GM08714 (cell line): ENCODE results near the gene ZCCHC7.

ENCODE experiments used
- H3K4me3 ChIP-seq: fragments of 200-500 bp; sonication (Bioruptor generic); 2 replicates; pipeline ENCODE4 v1.5.1; 2014; ENCODE audit warnings: mild to moderate bottlenecking, low read length, inconsistent platforms
- ZNF274 ChIP-seq: IDR thresholded peaks from 2 replicates; pipeline ENCODE4 v1.6.1; 2012; ENCODE audit warnings: mild to moderate bottlenecking, low read depth, low read length

Gene ZCCHC7

DNA sequence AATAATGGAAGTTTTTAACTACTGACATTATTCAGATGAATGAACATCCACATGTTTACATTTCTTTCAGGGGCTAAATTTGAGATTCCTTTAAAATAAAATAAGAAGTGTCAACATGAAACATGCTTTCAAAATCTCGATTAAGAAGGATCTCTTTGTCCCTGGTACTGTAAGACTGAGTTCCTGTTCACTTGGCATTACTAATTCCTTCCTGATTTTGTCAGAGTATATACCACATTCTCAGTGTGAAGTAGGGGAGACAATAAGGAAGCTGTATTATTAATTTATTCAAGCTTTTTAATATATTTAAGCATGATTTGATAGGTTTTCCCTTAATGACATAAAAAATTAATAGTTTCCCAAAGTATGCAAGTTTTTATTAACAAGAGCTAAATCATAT, 220.6 kb downstream of the ZCCHC7 start:
- no peak for TF ChIP-seq ZNF274

DNA sequence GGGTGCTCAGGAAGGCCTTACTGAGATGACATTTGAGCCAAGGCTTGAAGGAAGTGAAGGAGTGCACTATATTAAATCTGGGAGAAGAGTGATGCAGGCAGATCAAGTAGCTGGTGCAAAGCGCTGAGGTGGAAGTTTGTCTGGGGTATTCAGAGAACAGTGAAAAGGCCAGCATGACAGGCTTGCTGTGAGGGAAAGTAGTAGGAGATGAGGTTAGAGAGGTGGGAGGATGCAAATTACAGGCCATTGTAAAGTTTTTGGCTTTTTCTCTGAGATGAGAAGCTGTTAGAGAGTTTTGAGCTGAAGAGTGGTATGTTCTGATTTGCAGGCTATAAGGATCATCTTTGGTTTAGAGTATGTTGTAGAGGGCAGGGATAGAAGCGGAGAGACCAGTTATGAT, 221.3 kb downstream of the ZCCHC7 start:
- no peak overlapping the region for H3K4me3 ChIP-seq
- TF ChIP-seq ZNF274, result no peak

More for the DNA sequence above, 220.6 kb downstream of the ZCCHC7 start:
- no peak overlapping the region for H3K4me3 ChIP-seq

DNA sequence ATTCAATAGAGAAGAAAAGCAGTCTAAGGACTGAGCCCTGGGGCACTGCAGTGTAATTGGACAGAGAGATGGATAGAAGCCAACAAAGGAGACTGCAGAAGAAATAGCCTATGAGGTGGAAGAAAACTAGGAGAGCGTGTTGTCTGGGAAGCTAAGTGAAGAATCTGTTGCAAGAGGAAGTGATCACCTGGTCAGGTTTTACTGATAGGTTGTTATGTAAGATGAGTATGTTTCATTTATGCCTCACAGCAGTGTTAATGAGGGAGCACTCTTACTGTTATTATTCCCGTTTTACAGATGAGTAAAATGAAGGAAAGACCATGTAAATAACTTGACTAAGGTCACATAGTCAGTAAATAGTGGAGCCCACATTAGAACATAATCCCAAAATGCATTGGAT, 222.1 kb downstream of the ZCCHC7 start:
- TF ChIP-seq ZNF274, result no peak
- H3K4me3 ChIP-seq, result no peak overlapping the region

DNA sequence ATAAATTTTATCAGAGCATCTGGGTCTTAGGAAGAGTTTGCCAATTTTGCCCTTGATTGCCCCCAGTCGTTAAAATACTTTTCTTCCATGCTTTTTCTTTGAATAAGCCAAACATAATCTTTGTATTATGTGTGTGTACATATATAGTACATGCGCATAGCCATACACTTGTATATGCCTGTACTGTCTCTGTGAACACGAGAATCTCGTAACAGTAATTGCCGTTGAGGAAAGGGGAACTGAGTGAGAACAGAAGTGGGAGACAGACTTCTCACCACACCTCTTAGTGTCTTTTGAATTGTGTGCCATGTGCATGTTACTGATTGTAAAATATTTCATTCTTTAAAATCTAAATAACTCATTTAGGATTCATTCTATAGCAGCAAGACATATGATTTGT, 222.5 kb downstream of the ZCCHC7 start:
- no peak for TF ChIP-seq ZNF274
- no peak overlapping the region for H3K4me3 ChIP-seq

DNA sequence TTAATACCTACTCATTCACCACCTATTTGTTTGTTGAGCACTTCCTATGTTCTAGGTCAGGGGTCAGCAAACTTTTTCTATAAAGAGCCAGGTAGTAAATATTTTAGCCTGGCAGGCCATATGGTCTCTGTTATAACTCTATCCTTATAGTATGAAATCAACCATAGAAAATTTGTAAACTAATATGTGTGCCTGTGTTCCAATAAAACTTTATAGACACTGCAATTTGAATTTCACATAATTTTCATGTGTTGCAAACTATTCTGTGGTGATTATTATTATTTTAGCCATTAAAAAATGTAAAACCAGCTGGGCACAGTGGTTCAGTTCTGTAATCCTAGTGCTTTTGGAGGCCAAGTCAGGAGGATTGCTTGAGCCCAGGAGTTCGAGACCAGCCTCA, 223.3 kb downstream of the ZCCHC7 start:
- TF ChIP-seq ZNF274, result no peak

DNA sequence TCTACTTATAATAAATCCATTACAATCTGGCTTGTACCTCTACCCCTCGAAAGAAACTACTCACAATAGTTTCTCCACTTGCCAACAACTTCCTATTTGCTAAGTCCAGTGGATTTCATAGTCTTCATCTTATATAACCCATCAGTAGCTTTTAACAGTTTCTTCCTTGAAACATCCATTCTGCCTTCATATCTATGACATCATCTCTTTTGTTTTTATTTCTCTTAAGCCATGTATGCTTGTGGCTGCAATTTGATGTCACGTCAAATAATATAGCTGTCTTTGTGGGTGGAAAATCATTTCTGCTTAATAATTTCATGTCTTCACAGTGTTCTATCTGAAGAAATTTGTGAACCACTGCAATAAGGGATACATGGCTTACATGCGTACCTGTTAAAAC, 224.7 kb downstream of the ZCCHC7 start:
- TF ChIP-seq ZNF274, result no peak
- no peak overlapping the region for H3K4me3 ChIP-seq

More for the DNA sequence above, 223.3 kb downstream of the ZCCHC7 start:
- no peak overlapping the region for H3K4me3 ChIP-seq

DNA sequence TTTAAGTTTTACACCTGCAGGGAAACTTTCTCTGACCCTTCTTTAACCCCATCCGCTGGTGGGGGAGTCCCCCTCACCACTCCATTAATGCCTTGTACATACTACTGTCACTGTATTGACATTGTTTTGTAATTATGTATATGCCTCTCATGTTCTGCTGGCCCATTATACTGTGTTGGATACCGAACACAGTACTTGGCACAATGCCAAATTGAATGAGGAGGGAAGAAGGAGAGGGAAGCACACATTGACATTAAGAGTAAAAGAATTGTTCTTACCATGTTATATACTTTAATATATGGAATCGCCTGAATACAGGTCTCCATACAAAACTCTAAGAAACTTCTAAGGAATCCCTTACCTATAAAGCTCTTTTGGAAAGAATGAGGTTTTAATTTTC, 228.5 kb downstream of the ZCCHC7 start:
- TF ChIP-seq ZNF274, result no peak
- H3K4me3 ChIP-seq, result no peak overlapping the region

DNA sequence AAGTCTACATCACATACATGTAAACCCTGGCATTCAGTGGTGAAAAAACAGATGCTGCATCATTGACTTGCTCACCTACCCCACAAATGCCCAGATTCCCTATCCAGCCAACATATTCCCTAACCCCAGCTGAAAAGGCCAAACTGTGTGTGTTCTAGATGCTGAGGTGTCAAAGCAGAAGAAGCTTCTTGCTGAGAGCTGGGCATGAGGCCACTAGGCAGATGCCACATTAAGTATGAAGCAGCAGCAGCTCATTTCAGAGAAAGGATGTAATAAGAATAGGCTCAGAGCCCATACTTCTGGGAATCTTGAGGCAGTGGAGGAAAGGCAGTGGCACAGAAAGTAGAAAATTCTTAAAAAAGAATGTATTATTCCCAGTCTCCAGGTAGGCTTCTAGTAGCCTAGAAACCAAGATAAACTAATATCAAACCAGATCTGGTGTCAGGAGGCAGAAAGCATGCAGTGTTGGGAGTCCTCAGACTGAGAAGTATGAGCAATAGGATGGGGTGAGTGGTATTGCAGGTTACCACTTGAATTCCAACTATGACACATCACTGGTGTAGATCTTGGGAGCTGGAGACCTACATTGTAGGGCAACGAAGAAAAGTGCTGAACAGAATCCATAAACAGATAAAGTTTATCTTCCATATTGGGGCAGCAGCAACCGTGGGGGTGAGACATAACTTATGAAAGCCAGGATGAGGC, 230.3 kb downstream of the ZCCHC7 start:
- no peak for TF ChIP-seq ZNF274
- H3K4me3 ChIP-seq, result no peak overlapping the region

DNA sequence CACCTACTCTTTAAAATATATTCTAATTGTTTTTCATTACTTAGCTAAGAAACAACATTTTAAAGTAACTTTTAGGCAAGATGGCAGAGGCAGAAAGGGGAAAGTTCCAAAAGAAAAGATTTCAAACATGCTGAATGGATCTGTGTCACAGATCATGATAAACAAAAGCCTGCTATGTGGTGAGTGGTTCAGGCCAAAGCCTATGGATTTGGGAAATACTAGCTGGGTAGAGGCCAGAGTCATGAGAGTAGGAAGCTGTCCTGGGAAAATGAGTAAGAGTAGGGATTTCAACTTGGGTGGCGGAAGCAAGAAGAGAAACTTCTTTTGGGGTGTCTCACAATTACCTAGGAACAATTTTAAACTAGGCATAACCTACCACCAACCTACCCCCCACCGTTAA, 233.4 kb downstream of the ZCCHC7 start:
- no peak for TF ChIP-seq ZNF274
- H3K4me3 ChIP-seq, result no peak overlapping the region

DNA sequence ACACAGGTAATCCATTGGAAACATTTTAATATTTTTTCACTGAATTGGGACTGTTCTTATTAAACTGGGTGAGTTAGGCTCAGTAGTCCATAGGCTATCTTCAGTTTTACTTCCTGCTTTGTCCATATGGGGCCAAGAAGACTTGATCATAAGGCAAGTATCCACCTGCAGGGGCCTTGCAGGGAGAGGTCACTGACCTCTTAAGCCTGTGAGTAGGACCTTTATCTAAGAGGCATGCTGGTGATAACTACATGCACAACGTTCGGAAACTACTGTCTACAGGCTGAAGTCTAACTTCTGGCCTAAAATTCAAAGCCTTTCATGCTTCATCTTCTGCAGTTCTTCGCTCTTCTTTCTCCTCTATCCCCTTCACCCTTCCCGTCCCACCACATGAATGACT, 242.1 kb downstream of the ZCCHC7 start:
- H3K4me3 ChIP-seq, result no peak overlapping the region
- no peak for TF ChIP-seq ZNF274

DNA sequence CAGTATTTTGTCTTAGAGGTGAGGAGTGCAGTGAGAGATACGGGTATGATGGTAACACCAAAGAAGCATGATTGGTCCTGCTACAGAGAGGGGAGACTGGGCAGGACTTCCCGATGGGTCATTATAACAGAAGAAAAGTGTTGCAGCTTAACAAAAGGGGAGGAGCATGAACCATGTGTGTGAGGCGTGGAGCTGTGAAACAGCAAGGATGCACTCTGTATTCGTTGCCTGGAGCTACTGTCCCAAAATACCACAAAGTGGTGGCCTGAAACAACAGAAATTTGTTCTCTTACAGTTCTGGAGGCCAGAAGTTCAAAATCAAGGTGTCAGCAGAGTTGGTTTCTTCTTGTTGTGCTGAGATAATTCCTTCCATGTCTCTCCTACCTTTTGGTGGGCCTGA, 242.8 kb downstream of the ZCCHC7 start:
- TF ChIP-seq ZNF274, result no peak
- no peak overlapping the region for H3K4me3 ChIP-seq

DNA sequence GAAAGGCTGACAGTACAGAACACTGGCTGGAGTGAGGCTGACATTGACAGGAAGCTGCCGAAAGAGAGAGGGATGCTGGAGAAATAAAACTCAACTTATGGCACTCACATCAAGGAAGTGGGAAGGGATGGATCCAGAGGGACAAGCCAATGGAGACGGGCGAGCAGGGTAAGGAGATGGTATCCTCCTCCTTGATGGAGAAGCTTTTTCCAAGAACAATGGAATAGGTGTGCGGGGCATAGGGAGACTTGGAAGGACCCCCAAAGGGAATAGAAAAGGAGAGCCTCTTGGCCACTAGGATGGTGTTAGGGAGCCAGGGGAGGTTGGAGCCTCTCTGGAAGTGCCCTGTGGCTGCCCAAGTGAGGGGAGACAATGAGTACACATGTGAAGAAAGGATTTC, 243.8 kb downstream of the ZCCHC7 start:
- TF ChIP-seq ZNF274, result no peak

DNA sequence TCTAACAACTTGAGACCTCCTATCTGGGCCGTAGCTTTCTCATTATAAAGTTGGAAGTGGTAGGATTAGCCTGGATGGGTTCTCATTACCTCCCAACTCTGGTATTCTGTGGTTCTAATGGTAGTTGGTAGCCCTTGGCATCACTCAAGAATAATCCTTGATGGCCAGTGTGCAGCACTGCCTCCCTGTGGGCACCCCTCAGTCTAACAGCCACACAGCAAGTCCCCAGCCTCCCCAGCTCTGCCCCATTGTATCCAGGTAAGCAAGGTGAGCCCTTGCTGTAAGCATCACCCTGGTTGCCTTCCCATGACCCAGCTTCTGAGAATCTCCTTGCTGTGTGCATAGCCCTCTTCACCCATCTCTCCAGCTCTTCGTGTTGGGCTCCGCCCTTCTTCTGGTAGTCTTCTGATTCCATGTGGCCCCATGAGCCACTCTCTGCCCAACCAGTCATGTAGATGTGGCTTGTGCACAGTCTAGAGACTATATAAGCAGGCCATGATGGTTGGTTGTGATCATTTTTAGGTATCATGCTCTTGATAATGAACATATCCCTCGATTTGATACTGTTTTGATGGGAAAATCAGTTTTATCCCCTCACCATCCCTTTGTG, 244.5 kb downstream of the ZCCHC7 start:
- no peak overlapping the region for H3K4me3 ChIP-seq
- no peak for TF ChIP-seq ZNF274

More for the DNA sequence above, 243.8 kb downstream of the ZCCHC7 start:
- no peak overlapping the region for H3K4me3 ChIP-seq

DNA sequence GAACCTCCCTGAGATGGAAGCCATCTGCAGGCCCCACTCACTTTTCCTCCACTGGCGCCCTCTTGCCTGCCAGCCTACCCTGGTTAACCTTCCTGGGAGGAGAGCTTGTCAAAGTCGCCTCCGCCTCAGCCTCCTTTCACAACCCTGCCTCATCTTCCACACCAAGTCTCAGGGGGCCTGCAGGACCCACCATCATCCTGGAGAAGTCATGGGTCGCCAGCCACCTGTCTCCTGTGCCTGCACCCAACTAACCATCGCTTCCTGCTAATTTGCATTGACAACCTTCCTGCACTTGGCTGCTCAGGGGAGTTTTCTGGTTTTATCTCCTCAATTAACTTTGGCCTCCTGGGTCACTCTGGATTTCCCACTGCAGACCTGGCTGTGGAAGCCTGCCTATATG, 249.3 kb downstream of the ZCCHC7 start:
- no peak for TF ChIP-seq ZNF274
- H3K4me3 ChIP-seq, result peak overlapping the region; percentile 34; the same call in 1 of the 2 replicates

DNA sequence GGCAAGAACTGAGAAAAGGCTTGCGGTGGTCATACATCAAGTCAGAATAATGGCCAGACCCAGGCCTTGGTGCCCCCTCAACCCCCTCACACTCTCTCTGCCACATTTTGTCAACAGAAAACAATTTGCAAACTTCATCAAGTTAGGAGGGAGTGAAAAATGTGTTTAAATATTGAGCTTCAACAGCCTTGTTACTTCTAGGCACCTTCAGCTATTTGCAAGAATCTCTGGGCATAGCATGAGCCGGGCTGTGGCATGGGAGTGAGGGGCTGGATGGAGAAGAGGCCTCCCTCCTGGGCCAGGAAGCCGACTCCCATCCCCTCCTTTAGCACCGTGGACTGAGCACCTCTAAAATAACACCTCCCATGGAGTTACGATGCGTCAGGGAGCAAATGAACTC, 249.9 kb downstream of the ZCCHC7 start:
- no peak overlapping the region; the same call in 1 of the 2 replicates for H3K4me3 ChIP-seq
- no peak for TF ChIP-seq ZNF274
